ENCODE data around the gene GPC6.

Gene GPC6

GRCh38 chr13:94090773-94091480, 864.3 kb downstream of the GPC6 start:
- DNase-seq, result no peak
- peaks cover 4% of the 10 kb centered on the region for H3K9me3 ChIP-seq (ENCODE audit: severe bottlenecking)
- no peaks in the 10 kb centered on the region for H3K36me3 ChIP-seq
- H3K4me3 ChIP-seq (ENCODE audit: low read depth, low read length), result no peak overlapping the region
- no peak for TF ChIP-seq CTCF (IDR thresholded peaks at IDR 0.05; ENCODE audit: low read depth, low read length)
- no peak overlapping the region for H3K27ac ChIP-seq
- H3K27me3 ChIP-seq (ENCODE audit: insufficient read depth, low read depth, severe bottlenecking), result no peaks in the 10 kb centered on the region

GRCh38 chr13:94093652-94094315, 867.2 kb downstream of the GPC6 start:
- Histone ChIP-seq H3K27me3 (ENCODE audit: insufficient read depth, low read depth, severe bottlenecking) (no peaks in the 10 kb centered on the region), H3K36me3 (no peaks in the 10 kb centered on the region), H3K9me3 (ENCODE audit: severe bottlenecking) (peaks cover 4% of the 10 kb centered on the region), H3K27ac (no peak overlapping the region), H3K4me3 (ENCODE audit: low read depth, low read length) (no peak overlapping the region)
- TF ChIP-seq CTCF (IDR thresholded peaks at IDR 0.05; ENCODE audit: low read depth, low read length), result no peak
- no peak for DNase-seq

- Histone ChIP-seq H3K36me3 (no peaks in the 10 kb centered on the region), H3K9me3 (ENCODE audit: severe bottlenecking) (peaks cover 3% of the 10 kb centered on the region), H3K4me3 (ENCODE audit: low read depth, low read length) (no peak overlapping the region), H3K27me3 (ENCODE audit: insufficient read depth, low read depth, severe bottlenecking) (no peaks in the 10 kb centered on the region), H3K27ac (peak overlapping the region; percentile 72)
- no peak for TF ChIP-seq CTCF (IDR thresholded peaks at IDR 0.05; ENCODE audit: low read depth, low read length)
- no peak for DNase-seq
Observed at GRCh38 chr13:94109715-94110374, 883.2 kb downstream of the GPC6 start.

GRCh38 chr13:94112227-94112626, 885.6 kb downstream of the GPC6 start:
- no peak for DNase-seq
- no peak overlapping the region for H3K4me3 ChIP-seq (ENCODE audit: low read depth, low read length)
- H3K27me3 ChIP-seq (ENCODE audit: insufficient read depth, low read depth, severe bottlenecking), result no peaks in the 10 kb centered on the region
- H3K9me3 ChIP-seq (ENCODE audit: severe bottlenecking), result peaks cover 3% of the 10 kb centered on the region
- H3K36me3 ChIP-seq, result 0 out of 2 replicates have a peak, but pooled peaks cover 3% of the 10 kb centered on the region
- H3K27ac ChIP-seq, result no peak overlapping the region
- no peak for TF ChIP-seq CTCF (IDR thresholded peaks at IDR 0.05; ENCODE audit: low read depth, low read length)

GRCh38 chr13:94112731-94113130, 886.1 kb downstream of the GPC6 start:
- no peak overlapping the region for H3K27ac ChIP-seq
- 0 out of 2 replicates have a peak, but pooled peaks cover 3% of the 10 kb centered on the region for H3K36me3 ChIP-seq
- no peak for DNase-seq
- H3K27me3 ChIP-seq (ENCODE audit: insufficient read depth, low read depth, severe bottlenecking), result no peaks in the 10 kb centered on the region
- H3K9me3 ChIP-seq (ENCODE audit: severe bottlenecking), result peaks cover 1% of the 10 kb centered on the region
- TF ChIP-seq CTCF (IDR thresholded peaks at IDR 0.05; ENCODE audit: low read depth, low read length), result no peak
- H3K4me3 ChIP-seq (ENCODE audit: low read depth, low read length), result no peak overlapping the region
